GM19438 (cell line): ENCODE measurements around the gene UBAC2.

ENCODE experiments used
- ATAC-seq: cut with Tn5 transposase; IDR thresholded peaks from one replicate; pipeline ENCODE4 v1.9.1; 2021; ENCODE audit warnings: low read depth; ENCODE audit not compliant: unreplicated experiment

Gene UBAC2

GRCh38 chr13:99288089-99288488 lies 87.4 kb downstream of the UBAC2 start:
- ATAC-seq: peak; percentile 94

- ATAC-seq: no peak
These were observed 88.6 kb downstream of the UBAC2 start for GRCh38 chr13:99289271-99289670.

- ATAC-seq: no peak
These were observed 89.2 kb downstream of the UBAC2 start for GRCh38 chr13:99289674-99290337.

GRCh38 chr13:99290894-99291293 lies 90.2 kb downstream of the UBAC2 start:
- ATAC-seq: no peak

GRCh38 chr13:99293178-99293577 lies 92.5 kb downstream of the UBAC2 start:
- ATAC-seq: no peak

- no peak for ATAC-seq
These were observed 93.5 kb downstream of the UBAC2 start for GRCh38 chr13:99294198-99294597.

- ATAC-seq: no peak
These were observed 94.3 kb downstream of the UBAC2 start for GRCh38 chr13:99294958-99295357.

GRCh38 chr13:99295488-99296252 lies 95.0 kb downstream of the UBAC2 start:
- ATAC-seq: no peak

GRCh38 chr13:99296398-99296797 lies 95.7 kb downstream of the UBAC2 start:
- peak; percentile 52 for ATAC-seq

GRCh38 chr13:99297331-99297730 lies 96.7 kb downstream of the UBAC2 start:
- no peak for ATAC-seq

GRCh38 chr13:99298056-99298455 lies 97.4 kb downstream of the UBAC2 start:
- no peak for ATAC-seq

GRCh38 chr13:99299256-99299919 lies 98.7 kb downstream of the UBAC2 start:
- ATAC-seq: no peak

GRCh38 chr13:99299920-99300341 lies 99.3 kb downstream of the UBAC2 start:
- ATAC-seq: no peak

- no peak for ATAC-seq
These were observed 100.6 kb downstream of the UBAC2 start for GRCh38 chr13:99301056-99301838.

GRCh38 chr13:99301913-99302636 lies 101.4 kb downstream of the UBAC2 start:
- ATAC-seq: no peak

- no peak for ATAC-seq
These were observed 102.2 kb downstream of the UBAC2 start for GRCh38 chr13:99302637-99303505.

GRCh38 chr13:99303863-99304521 lies 103.3 kb downstream of the UBAC2 start:
- ATAC-seq: no peak

GRCh38 chr13:99304541-99304940 lies 103.9 kb downstream of the UBAC2 start:
- ATAC-seq: no peak

GRCh38 chr13:99305158-99305557 lies 104.5 kb downstream of the UBAC2 start:
- ATAC-seq: no peak
